Vagina (tissue), 2 donors: Measurements from ENCODE around the gene PLEKHA8.

Experiments
- CTCF ChIP-seq, 3 experiments: fragments of 450-650 bp in 2 of 3; fragments of 200-600 bp in 1 of 3; sonication (generic) in 1 of 3; IDR thresholded peaks; one replicate each; pipeline ENCODE4 v1.5.1; 2017 to 2019; ENCODE audit warnings: antibody characterized with exemption in 3 of 3, mild to moderate bottlenecking in 2 of 3, moderate library complexity in 2 of 3
- POLR2A ChIP-seq, 2 donors: fragments of 450-650 bp; IDR thresholded peaks; one replicate each; pipeline ENCODE4 v1.6.1; 2017; ENCODE audit warnings: antibody characterized with exemption in 2 of 2, mild to moderate bottlenecking in 2 of 2, moderate library complexity in 2 of 2
- POLR2AphosphoS5 ChIP-seq, 2 donors: sonication (generic); formaldehyde crosslinking; IDR thresholded peaks; one replicate each; pipeline ENCODE4 v1.9.0; 2017; ENCODE audit warnings: antibody characterized with exemption in 2 of 2, mild to moderate bottlenecking in 2 of 2, low read depth in 1 of 2; ENCODE audit not compliant: insufficient read depth in 1 of 2

GRCh38 chr7:30178748-30179436 lies 150.7 kb downstream of the PLEKHA8 start:
- TF ChIP-seq POLR2A (IDR thresholded peaks at IDR 0.05) (no peak), CTCF (IDR thresholded peaks at IDR 0.05) (no peak), POLR2AphosphoS5 (IDR thresholded peaks at IDR 0.05; ENCODE audit: insufficient read depth in 1 of 2, low read depth in 1 of 2) (no peak)
